Bronchial epithelial cell (primary cell): ENCODE data around the gene IGSF10. TPM values are rescaled to one million over a fixed set of nuclear protein-coding genes. Genes with fewer than 3 reads are reported as not detected.
"Not testable (repeated sequence)": the region's sequence is repeated elsewhere in the genome, so short reads cannot be mapped to it uniquely, and the experiment has no call there.

Experiments used
- DNase-seq: peaks from one replicate; pipeline ENCODE4 v3.0.0-alpha.2; 2010; ENCODE audit warnings: low read depth
- FAIRE-seq: peaks from 2 replicates; lab custom pipeline; 2011; peaks lifted over from hg19 to GRCh38; lab: Jason Lieb, UNC
- H3K27me3 ChIP-seq: 2 replicates; pipeline ENCODE4 v1.5.1; 2011; ENCODE audit warnings: low read length; ENCODE audit not compliant: control insufficient read depth, insufficient read depth
- H3K36me3 ChIP-seq: 2 replicates; pipeline ENCODE4 v1.5.1; 2011; ENCODE audit warnings: low read length; ENCODE audit not compliant: control insufficient read depth, insufficient read depth
- H3K4me3 ChIP-seq: 2 replicates; pipeline ENCODE4 v1.5.1; 2011; ENCODE audit warnings: mild to moderate bottlenecking, low read depth, low read length, control low read depth
- CTCF ChIP-seq: IDR thresholded peaks from 2 replicates; pipeline ENCODE4 v1.5.1; 2011; ENCODE audit warnings: mild to moderate bottlenecking, moderate library complexity, low read length, control low read depth, inconsistent platforms; ENCODE audit not compliant: insufficient read depth, severe bottlenecking
- total RNA-seq: library from RNA; depleted of rRNA; stranded (reverse); fragments of >200 nt; gene quantifications from 2 replicates; pipeline ENCODE4 v1.2.1, GENCODE V29; 2014

IGSF10 gene
- under 0.01 TPM in 1 of 2 replicates, not detected in the other for total RNA-seq

GRCh38 chr3:151460774-151461450 is at the start of gene IGSF10:
TSS of gene IGSF10 (minus strand) at chr3:151461061. CDS start at chr3:151458709, 2,352 bp downstream.
- peaks cover 2% of the 10 kb centered on the region for H3K27me3 ChIP-seq
- H3K4me3 ChIP-seq, result peak within 1 kb of the TSS; percentile 42
- DNase-seq (no peak), FAIRE-seq (no peak)
- no peak for TF ChIP-seq CTCF
- no peaks in the 10 kb centered on the region for H3K36me3 ChIP-seq

DNA sequence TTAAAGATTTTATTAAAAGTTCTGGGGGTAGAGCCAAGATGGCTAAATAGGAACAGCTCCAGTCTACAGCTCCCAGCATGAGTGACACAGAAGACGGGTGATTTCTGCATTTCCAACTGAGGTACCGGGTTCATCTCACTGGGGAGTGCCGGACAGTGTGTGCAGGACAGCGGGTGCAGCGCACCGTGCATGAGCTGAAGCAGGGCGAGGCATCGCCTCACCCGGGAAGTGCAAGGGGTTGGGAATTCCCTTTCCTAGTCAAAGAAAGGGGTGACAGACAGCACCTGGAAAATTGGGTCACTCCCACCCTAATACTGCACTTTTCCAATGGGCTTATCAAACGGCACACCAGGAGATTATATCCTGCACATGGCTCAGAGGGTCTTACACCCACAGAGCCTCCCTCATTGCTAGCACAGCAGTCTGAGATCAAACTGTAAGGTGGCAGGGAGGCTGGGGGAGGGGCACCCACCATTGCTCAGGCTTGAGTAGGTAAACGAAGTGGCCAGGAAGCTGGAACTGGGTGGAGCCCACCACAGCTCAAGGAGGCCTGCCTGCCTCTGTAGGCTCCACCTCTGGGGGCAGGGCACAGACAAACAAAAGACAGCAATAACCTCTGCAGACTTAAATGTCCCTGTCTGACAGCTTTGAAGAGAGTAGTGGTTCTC is 48.7 kb upstream of the IGSF10 start:
- FAIRE-seq, H3K36me3 ChIP-seq, DNase-seq, H3K4me3 ChIP-seq, H3K27me3 ChIP-seq: not testable (repeated sequence)

DNA sequence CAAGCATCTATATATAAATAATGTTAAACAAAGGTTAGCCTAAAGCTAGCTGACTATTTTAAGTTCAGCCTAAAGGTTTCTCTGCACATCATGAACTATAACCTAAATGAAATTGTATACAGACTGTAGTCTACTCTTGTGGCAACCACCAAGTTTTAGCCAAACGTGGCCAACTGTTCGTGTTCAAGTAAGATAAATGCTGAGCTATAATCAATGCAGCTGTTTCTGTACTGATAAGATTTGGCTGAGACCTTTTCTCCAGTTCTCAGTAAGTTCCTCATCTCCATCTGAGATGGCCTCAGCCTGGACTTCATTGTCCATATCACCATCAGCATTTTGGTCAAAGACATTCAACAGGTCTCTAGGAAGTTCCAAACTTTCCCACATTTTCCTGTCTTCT is 43.7 kb upstream of the IGSF10 start:
- H3K27me3 ChIP-seq, result no peaks in the 10 kb centered on the region
- no peak for FAIRE-seq
- H3K4me3 ChIP-seq, result no peak overlapping the region
- no peak for TF ChIP-seq CTCF
- DNase-seq, result no peak
- no peaks in the 10 kb centered on the region for H3K36me3 ChIP-seq

DNA sequence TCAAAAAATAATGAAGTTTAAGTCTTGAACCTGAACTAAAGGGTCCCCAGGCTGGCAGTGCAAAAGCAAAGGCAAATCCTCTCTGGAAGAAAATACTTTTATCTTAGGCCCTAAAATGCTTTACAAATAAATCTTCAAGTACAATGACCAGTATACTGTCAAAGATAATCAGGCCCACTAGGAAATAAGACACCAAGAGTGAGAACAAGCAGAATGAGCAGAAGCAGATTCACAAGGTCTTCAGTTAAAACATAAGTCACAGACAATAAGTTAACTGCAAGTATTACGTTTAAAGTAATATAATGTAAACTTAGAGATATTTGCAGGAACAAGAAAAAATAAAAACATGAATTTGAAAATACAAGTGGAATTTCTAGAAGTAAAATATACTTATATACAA is 42.2 kb upstream of the IGSF10 start:
- no peaks in the 10 kb centered on the region for H3K27me3 ChIP-seq
- TF ChIP-seq CTCF, result no peak
- no peak overlapping the region for H3K4me3 ChIP-seq
- DNase-seq (no peak), FAIRE-seq (no peak)
- H3K36me3 ChIP-seq, result no peaks in the 10 kb centered on the region

DNA sequence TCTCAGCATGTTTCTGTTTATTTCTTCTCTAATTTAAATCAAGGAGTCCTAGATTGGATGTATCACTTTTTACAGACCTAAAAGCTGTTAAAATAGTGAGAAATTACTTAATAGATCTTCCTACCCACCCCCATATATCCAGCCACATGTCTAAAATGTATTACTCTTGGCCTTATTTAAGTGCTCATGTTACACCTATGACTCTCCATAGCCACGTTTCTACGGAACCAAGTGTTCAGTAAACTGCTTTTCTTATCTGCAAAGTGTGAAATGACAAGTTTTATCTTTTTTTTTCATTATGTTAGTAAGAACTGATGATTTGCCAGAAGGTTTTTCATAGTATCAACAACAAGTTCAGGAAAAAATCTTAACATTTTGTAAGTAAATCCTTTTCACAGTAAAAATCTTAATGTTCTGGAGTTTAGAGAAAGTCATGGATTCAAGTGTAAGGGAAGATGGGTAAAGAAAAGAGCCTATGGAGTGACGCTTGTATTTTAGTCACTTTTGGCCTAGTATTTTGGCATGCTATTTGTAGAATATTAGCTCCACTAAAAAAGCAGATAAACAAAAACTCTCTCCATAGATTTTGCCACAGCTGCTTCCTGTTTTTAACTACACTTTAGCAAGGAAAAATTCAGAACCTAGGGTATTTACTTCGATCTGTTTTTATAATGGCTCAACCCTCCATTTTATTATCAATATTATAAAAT is 41.2 kb upstream of the IGSF10 start:
- TF ChIP-seq CTCF, result no peak
- DNase-seq, result no peak
- no peak for FAIRE-seq
- no peak overlapping the region for H3K4me3 ChIP-seq
- H3K27me3 ChIP-seq, result no peaks in the 10 kb centered on the region
- H3K36me3 ChIP-seq, result no peaks in the 10 kb centered on the region

DNA sequence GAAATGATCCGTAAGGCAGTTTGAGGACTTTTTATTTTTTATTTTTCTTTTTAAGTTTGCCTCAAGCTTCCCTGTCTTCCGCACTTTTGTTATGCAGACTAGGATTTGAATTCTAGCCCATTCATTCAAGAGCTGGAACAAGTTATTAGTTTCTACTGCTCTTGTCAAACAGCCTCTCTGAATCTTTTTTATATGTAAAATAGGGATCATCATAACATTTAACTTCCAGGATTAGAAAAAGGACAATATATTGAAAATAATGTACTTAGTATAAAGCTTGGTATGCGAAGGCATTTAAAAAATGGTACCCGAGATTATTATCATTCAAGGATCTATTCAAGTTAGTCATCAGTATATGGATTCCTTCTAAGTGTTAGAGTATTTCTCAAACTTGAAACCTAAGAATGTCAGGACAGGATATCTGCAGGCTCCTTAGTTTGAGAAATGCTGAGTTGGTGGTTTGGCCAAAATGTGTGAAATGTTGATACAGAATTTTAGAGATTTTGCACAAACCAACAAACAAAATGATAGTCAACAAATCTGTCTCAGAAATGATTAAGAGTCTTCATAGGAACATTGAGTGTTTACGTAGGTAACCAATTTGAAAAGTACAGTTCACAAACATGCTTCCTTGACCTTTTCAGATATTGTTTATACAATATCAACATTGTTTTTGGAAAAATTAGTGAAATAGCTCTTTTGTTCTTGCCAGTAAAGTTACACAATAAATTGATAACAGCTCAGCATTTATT is 40.5 kb upstream of the IGSF10 start:
- no peak for TF ChIP-seq CTCF
- no peaks in the 10 kb centered on the region for H3K36me3 ChIP-seq
- H3K4me3 ChIP-seq, result no peak overlapping the region
- no peaks in the 10 kb centered on the region for H3K27me3 ChIP-seq
- no peak for DNase-seq
- no peak for FAIRE-seq
